Activated CD4-positive, alpha-beta memory T cell treated with anti-CD3 and anti-CD28 coated beads, Interleukin-2, amount 10 ng/mL, durations not matched to agents 7 days and 5 days (primary cell): Measurements from ENCODE around the gene HOXC10. TPM values are rescaled to one million over a fixed set of nuclear protein-coding genes. Genes with fewer than 3 reads are reported as not detected.

ENCODE experiments used
- CTCF ChIA-PET: fragments of 350-600 bp; sonication (Branson Sonifier 250); formaldehyde crosslinking; loops from one replicate; lab custom pipeline; 2021; ENCODE audit warnings: antibody characterized with exemption, inconsistent platforms; lab: Charles Lee
- POLR2A ChIA-PET: fragments of 350-600 bp; sonication (Branson Sonifier 250); formaldehyde crosslinking; loops from one replicate; lab custom pipeline; 2021; ENCODE audit warnings: antibody characterized with exemption; lab: Charles Lee
- DNase-seq: peaks from one replicate; pipeline ENCODE4 v3.0.0-alpha.2; 2020
- H3K27ac Mint-ChIP-seq: one replicate; pipeline ENCODE4 v1.8.0; 2021; ENCODE audit warnings: mild to moderate bottlenecking, mixed read lengths
- H3K27me3 Mint-ChIP-seq: one replicate; pipeline ENCODE4 v1.8.0; 2021; ENCODE audit warnings: mixed read lengths
- H3K36me3 Mint-ChIP-seq: one replicate; pipeline ENCODE4 v1.8.0; 2021; ENCODE audit warnings: low read depth, mixed read lengths
- H3K4me1 Mint-ChIP-seq: one replicate; pipeline ENCODE4 v1.8.0; 2021; ENCODE audit warnings: mixed read lengths
- H3K4me3 Mint-ChIP-seq: one replicate; pipeline ENCODE4 v1.8.0; 2021; ENCODE audit warnings: mild to moderate bottlenecking, mixed read lengths
- H3K9me3 Mint-ChIP-seq: one replicate; pipeline ENCODE4 v1.8.0; 2021; ENCODE audit warnings: mixed read lengths
- total RNA-seq, 2 experiments: library from RNA; stranded (reverse); gene quantifications; one replicate each; pipeline ENCODE4 v1.2.3, GENCODE V29; 2021

Gene HOXC10
- total RNA-seq, 2 experiments from 2014 or later: not detected

DNA sequence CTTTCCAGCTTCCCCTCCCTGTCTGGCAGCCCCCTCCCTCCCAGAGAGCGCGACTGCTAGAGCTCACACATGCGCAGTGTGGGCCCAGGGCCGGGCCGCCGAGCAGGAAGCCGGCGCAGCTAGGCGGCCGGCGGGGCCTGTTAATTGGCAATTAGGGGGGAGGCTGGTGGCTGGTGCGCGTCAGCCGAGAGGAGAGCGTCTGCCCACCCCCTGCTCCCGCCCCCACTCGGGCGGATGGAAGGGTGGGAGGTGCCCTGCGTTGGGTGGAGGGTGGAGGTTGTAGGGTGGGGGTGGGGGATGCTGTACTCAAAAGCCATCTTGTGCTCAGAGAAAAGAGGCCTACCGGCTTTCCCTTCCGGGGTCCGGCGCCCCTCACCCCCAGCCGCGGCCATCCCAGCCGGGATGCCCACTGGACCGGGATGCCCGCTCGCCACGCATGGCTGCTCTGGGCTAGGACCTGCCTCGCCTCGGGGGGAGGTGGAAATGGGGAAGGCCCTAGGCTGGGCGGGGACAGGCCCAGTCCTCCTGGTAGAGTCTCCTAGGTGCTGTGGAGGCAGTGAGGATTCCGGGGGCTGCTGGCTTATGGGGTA is 33.0 kb downstream of the HOXC10 start:
- DNase-seq: peak; percentile 74
- CTCF ChIA-PET: interaction anchor here (0.7 to 3.8 kb wide), 17 partner anchors 9 to 307 kb away, joined by 3 to 21 read pairs (median 6); partner anchors contain the start of genes COPZ1, HOXC10, HOXC11 and HOXC5
- Mint-ChIP-seq H3K36me3 (no peaks in the 10 kb centered on the region), H3K9me3 (no peaks in the 10 kb centered on the region), H3K4me3 (peak overlapping the region; percentile 73), H3K4me1 (peaks cover 23% of the 10 kb centered on the region), H3K27ac (no peak overlapping the region), H3K27me3 (peaks cover 71% of the 10 kb centered on the region)
- POLR2A ChIA-PET: interaction anchor here (0.9 to 1.4 kb wide), 6 partner anchors 9 to 199 kb away, joined by 3 to 4 read pairs (median 3); partner anchors contain the start of genes HOXC8 and SMUG1

- Mint-ChIP-seq H3K27me3 (peaks cover 71% of the 10 kb centered on the region), H3K4me3 (peak overlapping the region; percentile 73), H3K4me1 (peaks cover 23% of the 10 kb centered on the region), H3K36me3 (no peaks in the 10 kb centered on the region), H3K9me3 (no peaks in the 10 kb centered on the region), H3K27ac (no peak overlapping the region)
- no peak for DNase-seq
- POLR2A ChIA-PET: interaction anchor here (1.0 to 1.1 kb wide), 2 partner anchors 10 to 177 kb away, joined by 3 read pairs; partner anchors contain the start of gene HOXC8
- CTCF ChIA-PET: interaction anchor here (1.1 to 2.2 kb wide), 3 partner anchors 12 to 178 kb away, joined by 3 to 11 read pairs (median 7); partner anchors contain the start of gene HOXC10
These were observed 33.6 kb downstream of the HOXC10 start for GRCh38 chr12:54018468-54018984.

- ChIA-PET POLR2A (no interaction called here), CTCF (no interaction called here)
- peaks cover 23% of the 10 kb centered on the region for H3K4me1 Mint-ChIP-seq
- peaks cover 71% of the 10 kb centered on the region for H3K27me3 Mint-ChIP-seq
- no peak overlapping the region for H3K4me3 Mint-ChIP-seq
- no peaks in the 10 kb centered on the region for H3K9me3 Mint-ChIP-seq
- no peak overlapping the region for H3K27ac Mint-ChIP-seq
- no peak for DNase-seq
- no peaks in the 10 kb centered on the region for H3K36me3 Mint-ChIP-seq
These were observed 34.3 kb downstream of the HOXC10 start for GRCh38 chr12:54019091-54019811.

GRCh38 chr12:54019924-54020590 is 35.1 kb downstream of the HOXC10 start:
- Mint-ChIP-seq H3K4me1 (peaks cover 18% of the 10 kb centered on the region), H3K4me3 (no peak overlapping the region), H3K27me3 (peaks cover 70% of the 10 kb centered on the region), H3K9me3 (no peaks in the 10 kb centered on the region), H3K27ac (no peak overlapping the region), H3K36me3 (no peaks in the 10 kb centered on the region)
- DNase-seq: no peak
- ChIA-PET POLR2A (no interaction called here), CTCF (interaction anchor here (1.0 kb wide), 1 partner anchor 172 kb away, joined by 3 read pairs; no protein-coding TSS in a partner anchor)

DNA sequence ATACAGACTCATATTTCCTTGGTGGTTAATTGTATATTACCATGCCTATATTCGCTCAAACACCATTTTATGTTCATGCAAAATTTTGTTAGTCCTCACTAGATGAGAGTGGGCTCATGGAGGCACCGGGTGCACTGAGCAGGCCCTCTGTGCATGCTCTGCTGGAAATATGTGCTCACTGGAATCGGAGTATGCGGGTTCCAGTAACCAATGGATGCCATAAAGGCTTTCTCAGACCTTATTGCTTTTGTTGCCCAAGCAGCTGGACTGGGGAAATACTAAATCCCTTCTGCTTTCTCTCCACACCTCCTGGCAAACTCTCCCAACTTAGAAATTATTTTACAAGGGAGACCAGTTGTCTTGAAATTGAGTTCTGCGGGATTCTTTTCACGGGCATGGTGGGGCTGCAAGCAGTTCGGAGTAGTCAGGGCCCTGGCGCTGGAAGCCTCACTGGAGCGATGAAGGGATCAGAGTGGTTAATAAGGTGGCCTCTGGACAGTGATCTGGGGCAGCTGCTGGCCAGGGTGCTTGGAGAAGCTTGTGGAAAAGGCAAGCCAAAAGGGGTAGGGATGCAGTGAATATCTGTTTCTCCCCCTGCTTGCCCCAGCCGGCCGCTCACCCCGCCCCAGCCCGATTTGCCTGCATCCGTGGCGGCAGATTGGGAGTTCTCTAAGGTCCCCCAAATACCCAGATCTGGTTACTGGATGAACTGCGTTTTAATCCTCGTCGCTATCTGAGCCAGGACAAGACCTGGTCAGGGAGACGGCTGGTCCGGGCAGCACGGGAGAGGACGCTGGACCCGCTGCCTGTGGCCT is 35.9 kb downstream of the HOXC10 start:
- POLR2A ChIA-PET: interaction anchor here (1.3 kb wide), 1 partner anchor 32 kb away, joined by 4 read pairs; no protein-coding TSS in a partner anchor

GRCh38 chr12:54021432-54022013 is 36.6 kb downstream of the HOXC10 start:
- no peak overlapping the region for H3K4me3 Mint-ChIP-seq
- ChIA-PET CTCF (interaction anchor here (0.8 to 1.3 kb wide), 3 partner anchors 13 to 193 kb away, joined by 3 read pairs; partner anchors contain the start of gene HOXC8), POLR2A (interaction anchor here (1.3 kb wide), 1 partner anchor 31 kb away, joined by 4 read pairs; no protein-coding TSS in a partner anchor)
- peaks cover 71% of the 10 kb centered on the region for H3K27me3 Mint-ChIP-seq
- DNase-seq: no peak
- H3K36me3 Mint-ChIP-seq: no peaks in the 10 kb centered on the region
- H3K9me3 Mint-ChIP-seq: no peaks in the 10 kb centered on the region
- peaks cover 17% of the 10 kb centered on the region for H3K4me1 Mint-ChIP-seq
- H3K27ac Mint-ChIP-seq: no peak overlapping the region

More for the DNA sequence above, 35.9 kb downstream of the HOXC10 start:
- Mint-ChIP-seq H3K27ac (no peak overlapping the region), H3K36me3 (no peaks in the 10 kb centered on the region), H3K4me1 (peaks cover 17% of the 10 kb centered on the region), H3K27me3 (peaks cover 69% of the 10 kb centered on the region), H3K4me3 (no peak overlapping the region), H3K9me3 (no peaks in the 10 kb centered on the region)
- CTCF ChIA-PET: interaction anchor here (1.0 kb wide), 1 partner anchor 171 kb away, joined by 3 read pairs; no protein-coding TSS in a partner anchor
- no peak for DNase-seq

- ChIA-PET POLR2A (interaction anchor here (1.5 kb wide), 2 partner anchors 9 to 13 kb away, joined by 4 read pairs; partner anchors contain the start of gene HOXC5), CTCF (interaction anchor here (0.8 to 3.1 kb wide), 7 partner anchors 9 to 194 kb away, joined by 3 to 23 read pairs (median 3); partner anchors contain the start of gene HOXC5)
- Mint-ChIP-seq H3K27me3 (peaks cover 77% of the 10 kb centered on the region), H3K36me3 (no peaks in the 10 kb centered on the region), H3K4me3 (no peak overlapping the region), H3K27ac (no peak overlapping the region), H3K9me3 (no peaks in the 10 kb centered on the region), H3K4me1 (peaks cover 13% of the 10 kb centered on the region)
- DNase-seq: no peak
These were observed 38.3 kb downstream of the HOXC10 start for GRCh38 chr12:54022960-54023884.

GRCh38 chr12:54024127-54024526 is 39.2 kb downstream of the HOXC10 start:
- ChIA-PET CTCF (interaction anchor here (1.2 to 3.1 kb wide), 4 partner anchors 8 to 168 kb away, joined by 3 to 23 read pairs (median 4); partner anchors contain the start of gene HOXC5), POLR2A (interaction anchor here (1.5 kb wide), 2 partner anchors 8 to 14 kb away, joined by 4 read pairs; partner anchors contain the start of gene HOXC5)
- peaks cover 15% of the 10 kb centered on the region for H3K4me1 Mint-ChIP-seq
- H3K9me3 Mint-ChIP-seq: no peaks in the 10 kb centered on the region
- H3K4me3 Mint-ChIP-seq: no peak overlapping the region
- no peak overlapping the region for H3K27ac Mint-ChIP-seq
- H3K27me3 Mint-ChIP-seq: peaks cover 83% of the 10 kb centered on the region
- no peaks in the 10 kb centered on the region for H3K36me3 Mint-ChIP-seq
- DNase-seq: no peak

GRCh38 chr12:54024581-54025305 is 39.8 kb downstream of the HOXC10 start:
- Mint-ChIP-seq H3K4me1 (peaks cover 17% of the 10 kb centered on the region), H3K27ac (no peak overlapping the region), H3K4me3 (no peak overlapping the region), H3K36me3 (no peaks in the 10 kb centered on the region), H3K9me3 (no peaks in the 10 kb centered on the region), H3K27me3 (peaks cover 83% of the 10 kb centered on the region)
- ChIA-PET POLR2A (interaction anchor here (1.2 to 1.5 kb wide), 2 partner anchors 24 to 44 kb away, joined by 3 read pairs; no protein-coding TSS in a partner anchor), CTCF (interaction anchor here (0.7 to 3.1 kb wide), 3 partner anchors 7 to 168 kb away, joined by 3 to 23 read pairs (median 6); partner anchors contain the start of gene HOXC5)
- no peak for DNase-seq
